ENCODE results near the gene USP6NL. TPM values are rescaled to one million over a fixed set of nuclear protein-coding genes. Genes with fewer than 3 reads are reported as not detected.

The USP6NL gene
- total RNA-seq, 2 donors from 2014 or later, result 13.9 to 28.4 TPM

DNA sequence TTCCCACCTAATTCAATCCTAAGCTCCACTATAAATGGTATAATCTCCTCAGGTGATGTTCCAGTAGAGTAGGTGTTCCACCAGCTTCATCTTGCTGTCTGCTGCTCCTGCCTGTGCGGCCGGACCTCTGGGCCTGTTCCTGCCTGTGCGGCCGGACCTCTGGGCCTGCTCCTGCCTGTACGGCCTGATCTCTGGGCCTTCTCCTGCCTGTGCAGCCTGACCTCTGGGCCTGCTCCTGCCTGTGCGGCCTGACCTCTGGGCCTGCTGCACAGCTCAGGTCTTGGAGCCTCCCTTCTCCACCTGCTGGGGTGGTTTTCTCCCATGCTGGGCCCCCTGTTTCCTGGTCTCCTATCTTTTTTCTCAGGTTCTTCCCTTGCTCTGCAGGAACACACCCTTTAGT lies 117.8 kb downstream of the USP6NL start:
- TF ChIP-seq, protein P1, sequence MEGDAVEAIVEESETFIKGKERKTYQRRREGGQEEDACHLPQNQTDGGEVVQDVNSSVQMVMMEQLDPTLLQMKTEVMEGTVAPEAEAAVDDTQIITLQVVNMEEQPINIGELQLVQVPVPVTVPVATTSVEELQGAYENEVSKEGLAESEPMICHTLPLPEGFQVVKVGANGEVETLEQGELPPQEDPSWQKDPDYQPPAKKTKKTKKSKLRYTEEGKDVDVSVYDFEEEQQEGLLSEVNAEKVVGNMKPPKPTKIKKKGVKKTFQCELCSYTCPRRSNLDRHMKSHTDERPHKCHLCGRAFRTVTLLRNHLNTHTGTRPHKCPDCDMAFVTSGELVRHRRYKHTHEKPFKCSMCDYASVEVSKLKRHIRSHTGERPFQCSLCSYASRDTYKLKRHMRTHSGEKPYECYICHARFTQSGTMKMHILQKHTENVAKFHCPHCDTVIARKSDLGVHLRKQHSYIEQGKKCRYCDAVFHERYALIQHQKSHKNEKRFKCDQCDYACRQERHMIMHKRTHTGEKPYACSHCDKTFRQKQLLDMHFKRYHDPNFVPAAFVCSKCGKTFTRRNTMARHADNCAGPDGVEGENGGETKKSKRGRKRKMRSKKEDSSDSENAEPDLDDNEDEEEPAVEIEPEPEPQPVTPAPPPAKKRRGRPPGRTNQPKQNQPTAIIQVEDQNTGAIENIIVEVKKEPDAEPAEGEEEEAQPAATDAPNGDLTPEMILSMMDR (IDR thresholded peaks at IDR 0.05), result no peak
- TF ChIP-seq POLR2A (IDR thresholded peaks at IDR 0.05) (no peak), POLR2AphosphoS5 (IDR thresholded peaks at IDR 0.05) (no peak)
- DNase-seq (ENCODE audit: low spot score), result no peak
- Histone ChIP-seq H3K9me3 (no peaks in the 10 kb centered on the region), H3K4me1 (replicated peaks) (no peaks in the 10 kb centered on the region), H3K4me3 (no peak overlapping the region), H3K36me3 (no peaks in the 10 kb centered on the region), H3K27me3 (replicated peaks; ENCODE audit: insufficient read depth) (no peaks in the 10 kb centered on the region), H3K27ac (no peak overlapping the region)
- intact Hi-C loops (cut with DNase I), result no loop called here
- 96% methylated on average over 6 of the region's 6 CpGs for WGBS

DNA sequence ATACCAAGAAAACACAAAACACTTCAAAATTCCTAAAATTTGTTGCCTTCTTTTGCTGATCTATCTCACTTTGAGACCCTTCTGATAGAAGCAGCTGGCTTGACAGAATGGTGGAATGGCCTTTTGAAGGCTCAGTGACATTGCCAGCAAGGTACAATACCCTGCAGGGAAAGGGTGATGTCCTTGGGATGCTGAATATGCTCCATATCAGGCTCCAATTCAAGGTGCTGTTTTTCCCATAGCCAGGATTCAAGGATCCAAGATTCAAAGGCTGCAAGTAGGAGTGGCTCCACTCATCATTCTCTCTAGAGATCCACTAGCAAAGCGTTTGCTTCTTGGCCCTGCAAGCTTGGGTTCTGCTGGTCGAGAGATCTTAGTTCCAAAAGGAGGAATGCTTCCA lies 120.4 kb downstream of the USP6NL start:
- no peak overlapping the region for H3K4me3 ChIP-seq
- intact Hi-C loops (cut with DNase I), result no loop called here
- DNase-seq (ENCODE audit: low spot score), result no peak
- H3K4me1 ChIP-seq (replicated peaks), result no peaks in the 10 kb centered on the region
- no peaks in the 10 kb centered on the region for H3K36me3 ChIP-seq
- WGBS, result 91% methylated on average over 2 of the region's 2 CpGs
- no peaks in the 10 kb centered on the region for H3K9me3 ChIP-seq
- H3K27ac ChIP-seq, result no peak overlapping the region
- no peaks in the 10 kb centered on the region for H3K27me3 ChIP-seq (replicated peaks; ENCODE audit: insufficient read depth)
- TF ChIP-seq, protein P1 (IDR thresholded peaks at IDR 0.05), result no peak
- TF ChIP-seq POLR2AphosphoS5 (IDR thresholded peaks at IDR 0.05), result no peak

DNA sequence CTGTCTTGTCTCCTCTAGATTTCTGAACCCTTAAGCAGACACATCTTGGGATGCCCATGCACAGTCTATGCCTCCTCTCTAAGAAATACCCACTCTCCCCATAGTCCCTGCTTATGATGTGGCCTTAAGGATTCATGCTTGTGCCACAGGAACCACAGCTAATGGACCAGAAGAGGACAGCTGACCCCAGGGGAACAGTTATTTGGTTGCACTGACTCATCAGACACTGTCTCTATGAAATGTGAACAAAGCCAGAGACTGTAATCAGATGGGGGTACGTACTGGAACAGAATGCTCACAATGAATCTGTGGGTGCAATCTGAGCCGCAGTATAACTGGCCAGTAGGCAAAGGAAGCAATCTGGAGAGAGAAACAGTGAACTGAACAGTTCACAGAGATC lies 121.9 kb downstream of the USP6NL start:
- TF ChIP-seq POLR2AphosphoS5 (IDR thresholded peaks at IDR 0.05), result no peak
- TF ChIP-seq, protein P1 (IDR thresholded peaks at IDR 0.05), result no peak
- no peak for TF ChIP-seq POLR2A (IDR thresholded peaks at IDR 0.05)
- Histone ChIP-seq H3K36me3 (no peaks in the 10 kb centered on the region), H3K4me3 (no peak overlapping the region), H3K27ac (no peak overlapping the region), H3K9me3 (no peaks in the 10 kb centered on the region), H3K27me3 (replicated peaks; ENCODE audit: insufficient read depth) (no peaks in the 10 kb centered on the region), H3K4me1 (replicated peaks) (no peaks in the 10 kb centered on the region)
- 80% methylated on average over 2 of the region's 2 CpGs for WGBS
- DNase-seq (ENCODE audit: low spot score), result no peak
- intact Hi-C loops (cut with DNase I), result no loop called here

DNA sequence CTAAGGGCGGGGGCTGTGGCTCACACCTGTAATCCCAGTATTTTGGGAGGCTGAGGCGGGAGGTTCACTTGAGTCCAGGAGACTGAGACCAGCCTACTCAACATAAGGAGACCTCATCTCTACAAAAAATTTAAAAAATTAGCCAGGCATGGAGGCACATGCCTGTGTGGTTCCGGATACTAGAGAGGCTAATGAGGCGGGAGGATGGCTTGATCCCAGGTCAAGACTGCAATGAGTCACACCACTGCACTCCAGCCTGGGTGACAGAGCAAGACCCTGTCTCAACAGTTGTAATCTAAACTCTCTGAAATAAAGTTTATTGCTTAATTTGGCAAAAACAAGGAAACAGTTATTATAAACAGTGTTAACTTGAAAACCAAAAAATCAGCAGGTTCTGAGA lies 123.3 kb downstream of the USP6NL start:
- TF ChIP-seq POLR2A (IDR thresholded peaks at IDR 0.05), result no peak
- TF ChIP-seq, protein P1 (IDR thresholded peaks at IDR 0.05), result no peak
- no peak for TF ChIP-seq POLR2AphosphoS5 (IDR thresholded peaks at IDR 0.05)
- Histone ChIP-seq H3K27me3 (replicated peaks; ENCODE audit: insufficient read depth) (no peaks in the 10 kb centered on the region), H3K27ac (no peak overlapping the region), H3K36me3 (no peaks in the 10 kb centered on the region), H3K9me3 (no peaks in the 10 kb centered on the region), H3K4me3 (no peak overlapping the region), H3K4me1 (replicated peaks) (no peaks in the 10 kb centered on the region)
- WGBS, result 92% methylated on average over 4 of the region's 4 CpGs
- DNase-seq (ENCODE audit: low spot score), result no peak
- intact Hi-C loops (cut with DNase I), result no loop called here

DNA sequence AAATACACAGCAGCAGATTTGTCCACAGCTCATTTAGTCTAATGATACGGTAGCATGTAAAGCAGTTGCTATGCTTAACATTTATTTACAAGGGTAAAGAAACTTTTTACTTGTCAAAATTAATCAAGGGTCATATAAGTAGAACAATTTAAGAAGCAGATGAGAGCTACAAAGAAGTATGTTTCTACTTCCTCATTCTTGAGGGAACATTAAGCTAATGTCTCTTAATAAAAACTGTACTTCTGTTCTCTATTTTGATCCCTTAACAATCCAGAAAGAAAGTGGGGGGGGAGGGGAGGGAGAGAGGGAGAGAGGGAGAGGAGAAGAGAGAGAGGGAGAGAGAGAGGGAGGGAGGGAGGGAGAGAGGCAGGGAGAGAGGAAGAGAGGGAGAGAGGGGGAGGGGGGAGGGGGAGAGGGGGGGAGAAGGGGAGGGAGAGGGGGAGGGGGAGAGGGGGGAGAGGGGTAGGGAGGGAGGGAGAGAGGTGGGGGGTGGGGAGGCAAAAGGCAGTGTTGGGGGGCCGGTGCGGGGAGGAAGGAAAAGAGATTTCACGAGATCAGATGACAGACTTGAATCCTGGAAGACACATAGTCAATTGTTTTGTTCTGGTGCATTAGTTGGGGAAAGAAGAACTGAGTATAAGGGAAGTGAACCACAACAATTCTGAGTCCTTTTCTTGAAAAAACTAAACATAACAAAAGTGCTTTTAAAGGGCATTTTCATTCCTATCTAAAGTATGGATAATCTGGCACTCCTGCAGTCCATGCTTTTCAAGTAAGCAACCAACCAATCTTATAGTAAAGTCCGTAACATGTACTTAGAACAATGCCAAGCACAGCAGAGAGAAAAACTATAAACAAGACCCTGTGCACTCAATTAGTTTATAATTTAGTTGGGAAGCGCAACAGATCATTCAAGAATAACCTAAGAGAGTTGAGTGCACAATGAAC lies 128.0 kb downstream of the USP6NL start:
- 79% methylated on average over 6 of the region's 6 CpGs for WGBS
- Histone ChIP-seq H3K4me1 (replicated peaks) (no peaks in the 10 kb centered on the region), H3K4me3 (no peak overlapping the region), H3K9me3 (no peaks in the 10 kb centered on the region), H3K27me3 (replicated peaks; ENCODE audit: insufficient read depth) (no peaks in the 10 kb centered on the region), H3K36me3 (no peaks in the 10 kb centered on the region), H3K27ac (no peak overlapping the region)
- intact Hi-C loops (cut with DNase I), result no loop called here
- DNase-seq (ENCODE audit: low spot score), result no peak
- TF ChIP-seq POLR2AphosphoS5 (IDR thresholded peaks at IDR 0.05), result no peak
- TF ChIP-seq, protein P1 (IDR thresholded peaks at IDR 0.05), result no peak
- no peak for TF ChIP-seq POLR2A (IDR thresholded peaks at IDR 0.05)
